ENCODE data around the gene PPP1R1C.

PPP1R1C gene

GRCh38 chr2:182115258-182115657 lies 129.6 kb downstream of the PPP1R1C start:
- DNase-seq: no peak

GRCh38 chr2:182116774-182117173 lies 131.1 kb downstream of the PPP1R1C start:
- no peak for DNase-seq

GRCh38 chr2:182117196-182117595 lies 131.5 kb downstream of the PPP1R1C start:
- no peak for DNase-seq

GRCh38 chr2:182128821-182129707 lies 143.4 kb downstream of the PPP1R1C start:
- DNase-seq: no peak

GRCh38 chr2:182132605-182133004 lies 147.0 kb downstream of the PPP1R1C start:
- DNase-seq: no peak

GRCh38 chr2:182133195-182133891 lies 147.7 kb downstream of the PPP1R1C start:
- no peak for DNase-seq

GRCh38 chr2:182134201-182134600 lies 148.5 kb downstream of the PPP1R1C start:
- DNase-seq: no peak

- no peak for DNase-seq
Measured at GRCh38 chr2:182142062-182142461, 156.4 kb downstream of the PPP1R1C start.

GRCh38 chr2:182144041-182144775 lies 158.6 kb downstream of the PPP1R1C start:
- no peak for DNase-seq

GRCh38 chr2:182144776-182145165 lies 159.1 kb downstream of the PPP1R1C start:
- no peak for DNase-seq

GRCh38 chr2:182148344-182148743 lies 162.7 kb downstream of the PPP1R1C start:
- no peak for DNase-seq

GRCh38 chr2:182163878-182164277 lies 178.2 kb downstream of the PPP1R1C start:
- DNase-seq: no peak

GRCh38 chr2:182164686-182165085 lies 179.0 kb downstream of the PPP1R1C start:
- DNase-seq: no peak

GRCh38 chr2:182165202-182165601 lies 179.5 kb downstream of the PPP1R1C start:
- DNase-seq: no peak

GRCh38 chr2:182166406-182166805 lies 180.8 kb downstream of the PPP1R1C start:
- no peak for DNase-seq

GRCh38 chr2:182166841-182167240 lies 181.2 kb downstream of the PPP1R1C start:
- no peak for DNase-seq

Measured in inflammatory macrophage (primary cell).